MCF 10A (cell line): ENCODE results near the gene TNRC6B. TPM values are rescaled to one million over a fixed set of nuclear protein-coding genes. Genes with fewer than 3 reads are reported as not detected.

Source experiments
- BruUV-seq: library from RNA; stranded (reverse); fragments of 400-500 nt; replicated peaks from 2 replicates; lab custom pipeline; 2021; lab: Mats Ljungman, UMichigan
- CTCF ChIA-PET: fragments of 300-600 bp; sonication (Branson Sonifier 250); formaldehyde crosslinking; extraction: SDS; loops from one replicate; lab custom pipeline; 2021; ENCODE audit warnings: antibody characterized with exemption, inconsistent platforms; lab: Yijun Ruan, JAX
- POLR2A ChIA-PET: fragments of 300-600, 350-650 bp; sonication (Branson Sonifier 250); formaldehyde crosslinking; extraction: SDS; loops from one replicate; lab custom pipeline; 2020; ENCODE audit warnings: antibody characterized with exemption, inconsistent platforms; lab: Yijun Ruan, JAX
- DNase-seq: peaks from one replicate; pipeline ENCODE4 v3.0.0-alpha.2; 2018; ENCODE audit not compliant: unreplicated experiment
- H3K27ac Mint-ChIP-seq: one replicate; pipeline ENCODE4 v1.8.0; 2022; ENCODE audit warnings: mild to moderate bottlenecking, low read depth, mixed read lengths; ENCODE audit not compliant: unreplicated experiment
- H3K27me3 Mint-ChIP-seq: one replicate; pipeline ENCODE4 v1.8.0; 2022; ENCODE audit warnings: mixed read lengths; ENCODE audit not compliant: insufficient read depth, unreplicated experiment
- H3K36me3 Mint-ChIP-seq: one replicate; pipeline ENCODE4 v1.8.0; 2022; ENCODE audit warnings: mild to moderate bottlenecking, moderate library complexity, mixed read lengths; ENCODE audit not compliant: insufficient read depth, unreplicated experiment
- H3K4me1 Mint-ChIP-seq: one replicate; pipeline ENCODE4 v1.8.0; 2022; ENCODE audit warnings: mixed read lengths; ENCODE audit not compliant: insufficient read depth, unreplicated experiment
- H3K4me3 Mint-ChIP-seq: one replicate; pipeline ENCODE4 v1.8.0; 2022; ENCODE audit warnings: mild to moderate bottlenecking, moderate library complexity, mixed read lengths; ENCODE audit not compliant: unreplicated experiment
- H3K9me3 Mint-ChIP-seq: one replicate; pipeline ENCODE4 v1.8.0; 2022; ENCODE audit warnings: mixed read lengths; ENCODE audit not compliant: unreplicated experiment
- intact Hi-C: fragments of 100-400 bp; cut with micrococcal nuclease; formaldehyde crosslinking; loops from 2 replicates; pipeline ENCODE4 v1.14.1; 2022
- total RNA-seq: library from RNA; stranded (reverse); gene quantifications from 2 replicates; pipeline ENCODE4 v1.2.3, GENCODE V29; 2022
- TF ChIP-seq, protein P1 (sequence below): fragments of 200-600 bp; IDR thresholded peaks from one replicate; pipeline ENCODE4 v1.8.0; 2022; ENCODE audit warnings: antibody characterized with exemption, mild to moderate bottlenecking; ENCODE audit not compliant: unreplicated experiment

Gene TNRC6B
- total RNA-seq, 1 experiment from 2014 or later: 27.1 TPM

DNA sequence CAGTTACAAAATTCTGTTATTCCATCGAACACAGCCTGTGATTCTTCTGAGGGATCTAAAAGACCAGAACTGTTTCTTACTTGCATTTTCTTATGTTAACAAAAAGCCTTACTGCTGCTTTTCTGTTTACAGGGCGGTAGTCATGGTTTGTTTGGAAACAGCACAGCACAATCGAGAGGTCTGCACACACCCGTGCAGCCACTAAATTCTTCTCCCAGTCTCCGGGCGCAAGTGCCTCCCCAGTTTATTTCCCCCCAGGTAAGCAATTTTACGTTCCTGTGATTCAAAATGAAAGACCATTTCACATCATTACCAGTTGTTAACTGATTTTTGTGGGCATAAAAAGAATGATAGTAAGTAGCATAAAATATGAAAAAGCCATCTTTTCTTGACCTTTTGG is 107.8 kb downstream of the TNRC6B start:
- Mint-ChIP-seq H3K4me1 (peaks cover 18% of the 10 kb centered on the region), H3K9me3 (no peaks in the 10 kb centered on the region), H3K27ac (no peak overlapping the region), H3K27me3 (no peaks in the 10 kb centered on the region), H3K4me3 (no peak overlapping the region), H3K36me3 (peaks cover 75% of the 10 kb centered on the region)
- ChIA-PET POLR2A (interaction anchor here (1.3 kb wide), 2 partner anchors 15 to 241 kb away, joined by 3 to 5 read pairs; no protein-coding TSS in a partner anchor), CTCF (no interaction called here)
- no peak for DNase-seq
- no TSS peak for BruUV-seq
- TF ChIP-seq, protein P1, sequence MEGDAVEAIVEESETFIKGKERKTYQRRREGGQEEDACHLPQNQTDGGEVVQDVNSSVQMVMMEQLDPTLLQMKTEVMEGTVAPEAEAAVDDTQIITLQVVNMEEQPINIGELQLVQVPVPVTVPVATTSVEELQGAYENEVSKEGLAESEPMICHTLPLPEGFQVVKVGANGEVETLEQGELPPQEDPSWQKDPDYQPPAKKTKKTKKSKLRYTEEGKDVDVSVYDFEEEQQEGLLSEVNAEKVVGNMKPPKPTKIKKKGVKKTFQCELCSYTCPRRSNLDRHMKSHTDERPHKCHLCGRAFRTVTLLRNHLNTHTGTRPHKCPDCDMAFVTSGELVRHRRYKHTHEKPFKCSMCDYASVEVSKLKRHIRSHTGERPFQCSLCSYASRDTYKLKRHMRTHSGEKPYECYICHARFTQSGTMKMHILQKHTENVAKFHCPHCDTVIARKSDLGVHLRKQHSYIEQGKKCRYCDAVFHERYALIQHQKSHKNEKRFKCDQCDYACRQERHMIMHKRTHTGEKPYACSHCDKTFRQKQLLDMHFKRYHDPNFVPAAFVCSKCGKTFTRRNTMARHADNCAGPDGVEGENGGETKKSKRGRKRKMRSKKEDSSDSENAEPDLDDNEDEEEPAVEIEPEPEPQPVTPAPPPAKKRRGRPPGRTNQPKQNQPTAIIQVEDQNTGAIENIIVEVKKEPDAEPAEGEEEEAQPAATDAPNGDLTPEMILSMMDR: no peak
- intact Hi-C loops: no loop called here

DNA sequence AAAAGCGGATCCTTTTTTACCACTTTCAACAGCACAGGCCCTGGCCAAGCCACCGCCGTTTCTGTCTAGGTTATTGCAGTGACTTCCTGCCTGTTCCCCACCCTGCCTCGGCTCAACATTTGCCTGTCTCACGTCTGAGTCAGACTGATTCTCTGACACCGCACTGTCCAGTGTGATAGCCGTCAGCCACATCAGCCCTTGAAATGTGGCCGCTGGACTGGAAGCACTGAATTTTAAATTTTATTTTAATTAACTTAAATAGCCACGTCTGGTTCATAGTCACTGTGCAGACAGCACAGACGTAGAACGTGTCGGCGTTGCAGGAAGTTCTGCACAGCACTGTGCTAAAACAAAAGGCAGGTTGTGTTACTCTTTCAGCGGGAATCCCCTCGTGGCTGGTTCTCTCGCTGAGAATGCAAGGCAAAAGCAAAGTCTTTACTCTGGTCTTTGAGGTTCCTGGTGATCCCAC is 112.3 kb downstream of the TNRC6B start:
- no peak overlapping the region for H3K4me3 Mint-ChIP-seq
- TF ChIP-seq, protein P1: no peak
- no peaks in the 10 kb centered on the region for H3K9me3 Mint-ChIP-seq
- intact Hi-C loops: no loop called here
- peaks cover 84% of the 10 kb centered on the region for H3K36me3 Mint-ChIP-seq
- H3K4me1 Mint-ChIP-seq: no peaks in the 10 kb centered on the region
- CTCF ChIA-PET: no interaction called here
- no peaks in the 10 kb centered on the region for H3K27me3 Mint-ChIP-seq
- no peak for DNase-seq
- POLR2A ChIA-PET: interaction anchor here (0.5 kb wide), 2 partner anchors 45 to 51 kb away, joined by 3 to 5 read pairs; no protein-coding TSS in a partner anchor
- H3K27ac Mint-ChIP-seq: no peak overlapping the region
- BruUV-seq: no TSS peak

DNA sequence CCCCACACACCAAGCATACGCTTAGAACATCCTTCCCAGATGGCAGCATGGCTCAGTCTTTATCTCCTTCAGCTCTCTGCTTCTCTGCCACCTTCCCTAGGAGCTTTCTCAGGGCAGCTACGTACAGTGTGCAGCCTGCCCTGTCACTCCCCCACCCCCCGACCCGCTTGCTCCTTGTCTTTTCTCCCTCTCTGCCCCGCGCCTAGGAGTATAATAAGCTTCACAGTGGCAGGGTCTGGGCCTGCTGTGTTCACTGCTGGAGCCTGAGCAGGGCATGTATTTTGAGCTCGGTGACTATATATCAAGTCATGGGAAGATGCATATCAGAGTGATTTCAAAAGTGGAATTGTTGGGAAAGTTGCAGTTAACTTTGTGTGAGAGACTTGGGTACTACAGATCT is 112.8 kb downstream of the TNRC6B start:
- ChIA-PET POLR2A (interaction anchor here (0.6 kb wide), 1 partner anchor 214 kb away, joined by 3 read pairs; no protein-coding TSS in a partner anchor), CTCF (no interaction called here)
- TF ChIP-seq, protein P1: no peak
- Mint-ChIP-seq H3K4me3 (no peak overlapping the region), H3K36me3 (peaks cover 84% of the 10 kb centered on the region), H3K27me3 (no peaks in the 10 kb centered on the region), H3K4me1 (no peaks in the 10 kb centered on the region), H3K9me3 (no peaks in the 10 kb centered on the region), H3K27ac (no peak overlapping the region)
- BruUV-seq: no TSS peak
- DNase-seq: no peak
- intact Hi-C loops: no loop called here

DNA sequence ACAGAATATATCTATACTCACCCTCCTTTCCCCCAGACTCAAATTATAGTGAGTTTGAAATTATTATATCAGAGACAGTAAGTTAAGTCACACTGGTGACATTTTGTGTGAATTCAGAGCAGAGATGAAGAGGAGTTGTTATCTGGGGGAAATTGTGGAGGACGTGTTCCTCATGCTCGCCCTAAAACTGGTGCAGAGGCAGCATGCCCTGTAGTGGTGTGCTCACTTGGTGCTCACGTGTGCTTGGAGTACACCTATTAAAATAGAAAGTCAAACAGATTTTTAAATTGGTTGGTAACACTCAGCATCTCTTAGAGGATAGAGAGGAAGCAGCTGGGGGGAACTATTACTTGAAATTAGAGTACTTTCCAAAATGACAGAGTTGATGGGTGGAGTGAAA is 117.0 kb downstream of the TNRC6B start:
- ChIA-PET POLR2A (no interaction called here), CTCF (no interaction called here)
- Mint-ChIP-seq H3K36me3 (peaks cover 81% of the 10 kb centered on the region), H3K4me1 (no peaks in the 10 kb centered on the region), H3K27ac (no peak overlapping the region), H3K27me3 (no peaks in the 10 kb centered on the region), H3K4me3 (no peak overlapping the region), H3K9me3 (no peaks in the 10 kb centered on the region)
- TF ChIP-seq, protein P1: no peak
- intact Hi-C loops: no loop called here
- DNase-seq: no peak
- no TSS peak for BruUV-seq
